ENCODE measurements around the gene PPP1R12B. TPM values are rescaled to one million over a fixed set of nuclear protein-coding genes. Genes with fewer than 3 reads are reported as not detected.

PPP1R12B gene
- total and polyA plus RNA-seq, 2 experiments from 2014 or later, result 13.2 to 13.8 TPM

DNA sequence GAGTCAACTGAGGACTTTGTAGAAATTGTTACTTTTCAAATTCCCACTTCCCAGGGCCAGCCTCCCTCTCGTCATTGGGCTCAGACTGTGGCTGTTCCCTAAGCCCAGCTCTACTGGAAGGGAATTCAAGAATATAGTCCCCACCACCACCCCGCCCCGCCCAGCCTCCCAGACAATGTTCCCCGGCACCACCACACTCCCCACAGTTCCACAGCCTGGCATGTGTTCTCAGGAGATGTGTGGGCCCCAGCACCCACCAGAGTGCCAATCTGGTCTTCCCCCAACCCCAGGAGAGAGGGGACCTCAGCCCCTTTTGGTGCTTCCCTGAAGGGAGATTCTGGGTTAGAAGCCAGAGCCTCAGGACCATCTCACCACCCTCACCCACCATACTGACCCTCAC, 241.6 kb downstream of the PPP1R12B start (continued):
- no peak for TF ChIP-seq ZNF462 (CRISPR knock-in tag; IDR thresholded peaks at IDR 0.05)
- TF ChIP-seq, protein P1, sequence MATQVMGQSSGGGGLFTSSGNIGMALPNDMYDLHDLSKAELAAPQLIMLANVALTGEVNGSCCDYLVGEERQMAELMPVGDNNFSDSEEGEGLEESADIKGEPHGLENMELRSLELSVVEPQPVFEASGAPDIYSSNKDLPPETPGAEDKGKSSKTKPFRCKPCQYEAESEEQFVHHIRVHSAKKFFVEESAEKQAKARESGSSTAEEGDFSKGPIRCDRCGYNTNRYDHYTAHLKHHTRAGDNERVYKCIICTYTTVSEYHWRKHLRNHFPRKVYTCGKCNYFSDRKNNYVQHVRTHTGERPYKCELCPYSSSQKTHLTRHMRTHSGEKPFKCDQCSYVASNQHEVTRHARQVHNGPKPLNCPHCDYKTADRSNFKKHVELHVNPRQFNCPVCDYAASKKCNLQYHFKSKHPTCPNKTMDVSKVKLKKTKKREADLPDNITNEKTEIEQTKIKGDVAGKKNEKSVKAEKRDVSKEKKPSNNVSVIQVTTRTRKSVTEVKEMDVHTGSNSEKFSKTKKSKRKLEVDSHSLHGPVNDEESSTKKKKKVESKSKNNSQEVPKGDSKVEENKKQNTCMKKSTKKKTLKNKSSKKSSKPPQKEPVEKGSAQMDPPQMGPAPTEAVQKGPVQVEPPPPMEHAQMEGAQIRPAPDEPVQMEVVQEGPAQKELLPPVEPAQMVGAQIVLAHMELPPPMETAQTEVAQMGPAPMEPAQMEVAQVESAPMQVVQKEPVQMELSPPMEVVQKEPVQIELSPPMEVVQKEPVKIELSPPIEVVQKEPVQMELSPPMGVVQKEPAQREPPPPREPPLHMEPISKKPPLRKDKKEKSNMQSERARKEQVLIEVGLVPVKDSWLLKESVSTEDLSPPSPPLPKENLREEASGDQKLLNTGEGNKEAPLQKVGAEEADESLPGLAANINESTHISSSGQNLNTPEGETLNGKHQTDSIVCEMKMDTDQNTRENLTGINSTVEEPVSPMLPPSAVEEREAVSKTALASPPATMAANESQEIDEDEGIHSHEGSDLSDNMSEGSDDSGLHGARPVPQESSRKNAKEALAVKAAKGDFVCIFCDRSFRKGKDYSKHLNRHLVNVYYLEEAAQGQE (IDR thresholded peaks at IDR 0.05; ENCODE audit: unreplicated experiment), result no peak
- no peak for TF ChIP-seq EZH2 (IDR thresholded peaks at IDR 0.05; ENCODE audit: low read depth, unreplicated experiment)
- TF ChIP-seq JUNB (IDR thresholded peaks at IDR 0.05; ENCODE audit: unreplicated experiment), result no peak
- TF ChIP-seq NANOG (IDR thresholded peaks at IDR 0.05; ENCODE audit: borderline replicate concordance), result no peak
- no peak for TF ChIP-seq ZNF114 (CRISPR knock-in tag; IDR thresholded peaks at IDR 0.05)
- TF ChIP-seq STAT1 (IDR thresholded peaks at IDR 0.05; ENCODE audit: unreplicated experiment), result no peak
